BE2C (cell line): ENCODE measurements around the gene TMEM185B.

ENCODE experiments used
- DNase-seq: peaks from one replicate; pipeline ENCODE4 v3.0.0-alpha.2; 2020
- H3K27me3 ChIP-seq: fragments of 250-450 bp; sonication (Bioruptor Pico); 2 replicates; pipeline ENCODE4 v1.5.1; 2020; ENCODE audit warnings: mild to moderate bottlenecking
- H3K36me3 ChIP-seq: fragments of 250-450 bp; sonication (Bioruptor Pico); 2 replicates; pipeline ENCODE4 v1.5.1; 2020; ENCODE audit warnings: mild to moderate bottlenecking
- H3K4me1 ChIP-seq: fragments of 250-450 bp; sonication (Bioruptor Pico); 2 replicates; pipeline ENCODE4 v1.5.1; 2020
- H3K4me3 ChIP-seq: 2 replicates; pipeline ENCODE4 v1.5.1; 2011; ENCODE audit warnings: low read depth, low read length
- H3K9me3 ChIP-seq: fragments of 250-450 bp; sonication (Bioruptor Pico); 2 replicates; pipeline ENCODE4 v1.5.1; 2020
- TF ChIP-seq, protein P1 (sequence below): IDR thresholded peaks from 2 replicates; pipeline ENCODE4 v1.5.1; 2012; ENCODE audit warnings: mild to moderate bottlenecking, low read depth, low read length

The TMEM185B gene

DNA sequence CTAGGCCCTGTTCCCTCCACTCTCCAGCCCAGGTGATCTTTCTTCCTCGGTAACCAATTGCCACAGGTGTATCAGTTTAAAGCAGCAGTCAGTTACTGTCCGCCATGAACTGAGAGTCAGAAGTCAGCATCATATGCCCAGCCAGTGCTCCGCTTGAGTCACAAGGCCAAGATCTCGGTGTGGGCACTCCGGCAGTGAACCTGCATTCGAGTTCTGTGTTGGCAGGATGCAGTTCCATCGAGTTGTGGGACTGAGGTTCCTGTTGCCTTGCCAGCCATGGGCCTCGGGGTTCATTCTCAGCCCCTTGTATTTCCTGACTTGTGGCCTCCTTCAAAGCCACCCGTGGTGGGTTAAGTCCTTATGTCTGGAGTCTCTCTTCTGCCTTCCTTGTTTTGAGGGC, 3.1 kb upstream of the TMEM185B start:
- peaks cover 5% of the 10 kb centered on the region for H3K4me1 ChIP-seq
- peaks cover 4% of the 10 kb centered on the region for H3K36me3 ChIP-seq
- peaks cover 6% of the 10 kb centered on the region; the same call in 1 of the 2 replicates for H3K9me3 ChIP-seq
- no peak for DNase-seq
- H3K4me3 ChIP-seq, result no peak overlapping the region
- H3K27me3 ChIP-seq, result no peaks in the 10 kb centered on the region
- TF ChIP-seq, protein P1, sequence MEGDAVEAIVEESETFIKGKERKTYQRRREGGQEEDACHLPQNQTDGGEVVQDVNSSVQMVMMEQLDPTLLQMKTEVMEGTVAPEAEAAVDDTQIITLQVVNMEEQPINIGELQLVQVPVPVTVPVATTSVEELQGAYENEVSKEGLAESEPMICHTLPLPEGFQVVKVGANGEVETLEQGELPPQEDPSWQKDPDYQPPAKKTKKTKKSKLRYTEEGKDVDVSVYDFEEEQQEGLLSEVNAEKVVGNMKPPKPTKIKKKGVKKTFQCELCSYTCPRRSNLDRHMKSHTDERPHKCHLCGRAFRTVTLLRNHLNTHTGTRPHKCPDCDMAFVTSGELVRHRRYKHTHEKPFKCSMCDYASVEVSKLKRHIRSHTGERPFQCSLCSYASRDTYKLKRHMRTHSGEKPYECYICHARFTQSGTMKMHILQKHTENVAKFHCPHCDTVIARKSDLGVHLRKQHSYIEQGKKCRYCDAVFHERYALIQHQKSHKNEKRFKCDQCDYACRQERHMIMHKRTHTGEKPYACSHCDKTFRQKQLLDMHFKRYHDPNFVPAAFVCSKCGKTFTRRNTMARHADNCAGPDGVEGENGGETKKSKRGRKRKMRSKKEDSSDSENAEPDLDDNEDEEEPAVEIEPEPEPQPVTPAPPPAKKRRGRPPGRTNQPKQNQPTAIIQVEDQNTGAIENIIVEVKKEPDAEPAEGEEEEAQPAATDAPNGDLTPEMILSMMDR, result no peak

DNA sequence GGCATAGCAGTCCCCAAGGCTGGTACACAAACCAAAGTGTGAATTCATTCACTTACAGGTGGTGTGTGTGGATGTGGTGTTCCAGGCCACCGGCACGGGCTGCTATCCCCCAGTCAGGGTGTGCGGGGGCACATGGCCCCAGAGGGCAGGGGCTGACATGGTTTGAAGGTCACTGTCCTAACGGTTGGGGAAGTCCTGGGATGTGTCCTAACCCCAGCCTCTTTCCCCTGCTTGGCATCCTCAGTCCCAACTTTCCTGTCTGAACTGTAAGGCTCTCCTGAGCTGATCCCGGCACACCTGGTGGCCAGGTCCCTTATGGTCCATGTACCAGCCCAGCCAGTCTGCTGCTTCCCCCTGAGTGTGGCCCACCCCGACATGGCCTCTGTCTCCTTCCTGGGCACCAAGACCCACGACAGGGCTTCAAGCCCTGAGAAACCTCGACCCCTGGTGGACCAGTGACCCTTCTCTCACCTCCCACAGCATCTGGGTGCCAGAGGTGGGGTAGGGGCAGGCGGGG, 2.4 kb upstream of the TMEM185B start:
- no peak for DNase-seq
- H3K36me3 ChIP-seq, result peaks cover 4% of the 10 kb centered on the region
- H3K9me3 ChIP-seq, result peaks cover 6% of the 10 kb centered on the region; the same call in 1 of the 2 replicates
- H3K4me3 ChIP-seq, result no peak overlapping the region
- H3K4me1 ChIP-seq, result peaks cover 5% of the 10 kb centered on the region
- no peaks in the 10 kb centered on the region for H3K27me3 ChIP-seq
- TF ChIP-seq, protein P1, result no peak

DNA sequence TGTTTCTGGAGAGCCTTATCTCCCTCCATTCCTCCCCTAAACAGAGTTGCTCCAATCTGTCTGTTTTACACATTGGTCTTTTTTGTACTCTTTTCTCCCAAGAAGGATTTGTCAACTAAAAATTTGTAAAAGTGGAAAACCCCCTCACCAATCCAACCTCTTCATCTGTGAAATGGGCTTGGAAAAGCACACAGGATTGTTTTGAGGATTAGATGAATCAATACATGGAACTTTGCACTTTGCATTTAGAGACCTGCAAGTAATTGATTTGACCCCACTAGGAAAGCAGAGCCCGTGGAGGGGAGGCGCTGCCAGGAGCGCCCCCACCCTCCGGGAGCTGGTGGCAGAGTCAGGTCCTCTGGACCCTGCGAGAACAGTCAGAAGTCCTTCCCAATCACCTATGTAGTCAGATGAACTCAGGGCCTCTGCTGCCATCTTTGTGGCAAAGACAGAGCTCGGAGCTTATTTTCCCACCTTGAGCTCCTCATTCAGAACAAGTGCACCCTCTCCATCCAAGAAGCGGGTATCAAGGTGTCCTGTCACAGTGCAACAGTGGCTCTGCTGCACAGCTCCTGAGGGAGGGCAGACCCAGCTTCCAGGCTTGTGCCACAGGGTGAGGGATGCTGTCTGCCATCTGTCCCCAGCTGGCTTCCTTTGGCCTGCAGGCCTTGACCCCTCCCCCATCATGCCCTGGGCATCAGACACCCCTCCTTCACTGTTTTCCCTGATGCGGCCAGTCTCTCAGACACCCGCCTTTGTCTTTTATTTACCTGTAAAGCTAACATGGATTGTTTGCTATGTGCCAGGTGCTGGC, 1.7 kb upstream of the TMEM185B start:
- TF ChIP-seq, protein P1, result no peak
- no peak for DNase-seq
- Histone ChIP-seq H3K4me3 (no peak overlapping the region), H3K27me3 (no peaks in the 10 kb centered on the region), H3K4me1 (peaks cover 5% of the 10 kb centered on the region), H3K9me3 (peaks cover 6% of the 10 kb centered on the region; the same call in 1 of the 2 replicates), H3K36me3 (peaks cover 4% of the 10 kb centered on the region)

DNA sequence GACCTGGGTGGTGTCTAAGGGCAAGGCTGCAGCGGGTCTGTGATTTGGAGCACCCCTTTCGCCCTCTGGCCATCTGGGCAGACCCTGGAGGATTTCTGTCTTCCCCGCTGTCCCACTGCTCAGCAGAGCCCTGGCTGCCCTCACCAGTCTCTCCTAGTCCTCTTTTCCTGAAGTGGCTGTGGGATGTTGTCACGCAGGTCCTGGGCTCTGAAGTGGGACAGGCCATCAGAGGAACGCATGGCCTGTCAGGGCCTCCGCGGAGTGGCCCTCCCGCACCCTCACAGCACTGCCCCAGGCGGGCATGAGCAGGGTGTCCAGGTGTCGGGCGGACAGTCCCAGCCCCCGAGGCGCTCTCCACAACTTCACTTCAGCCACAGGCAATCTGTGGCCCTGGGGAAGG, 1.1 kb upstream of the TMEM185B start:
- H3K4me3 ChIP-seq, result no peak overlapping the region
- peaks cover 6% of the 10 kb centered on the region; the same call in 1 of the 2 replicates for H3K9me3 ChIP-seq
- DNase-seq, result no peak
- TF ChIP-seq, protein P1, result no peak
- H3K27me3 ChIP-seq, result no peaks in the 10 kb centered on the region
- H3K4me1 ChIP-seq, result peaks cover 5% of the 10 kb centered on the region
- peaks cover 4% of the 10 kb centered on the region for H3K36me3 ChIP-seq

DNA sequence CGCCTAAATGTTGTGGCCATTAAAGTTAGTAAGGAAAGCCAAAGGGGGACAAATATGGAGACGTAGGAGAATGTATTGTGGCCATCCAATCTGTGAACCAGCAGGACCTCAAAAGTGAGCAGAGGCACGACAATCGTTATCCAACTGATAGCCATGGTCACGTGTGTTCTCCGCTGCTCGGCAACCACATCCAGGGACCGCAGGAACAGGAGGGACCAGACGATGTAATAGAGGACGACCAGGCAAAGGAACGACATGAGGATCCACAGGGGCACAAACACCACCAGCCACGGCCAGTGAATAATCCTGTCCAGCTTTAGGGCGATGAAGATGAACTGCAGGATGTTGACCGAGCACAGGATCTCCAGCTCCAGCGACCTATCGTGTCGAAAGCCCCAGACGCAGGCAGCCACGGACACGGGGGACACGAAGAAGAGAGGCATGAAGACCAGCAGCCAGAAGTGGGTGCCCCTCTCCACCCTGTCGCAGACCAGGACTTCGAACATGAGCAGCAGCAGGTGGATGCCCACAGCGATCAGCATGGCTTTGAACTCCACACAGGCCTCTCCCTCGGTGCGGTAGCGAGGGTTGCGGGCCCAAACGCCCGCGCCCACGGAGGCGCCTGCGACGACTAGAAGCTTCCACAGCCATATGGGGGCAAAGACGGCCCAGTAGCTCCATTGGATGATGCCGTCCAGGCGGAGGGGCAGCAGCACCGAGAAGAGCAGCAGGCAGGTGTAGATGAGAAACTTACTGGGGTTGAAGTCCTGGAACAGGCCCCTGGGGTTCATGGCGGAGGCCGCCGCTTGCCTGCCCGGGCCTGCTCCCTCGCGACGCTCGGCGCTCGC, 790 bp downstream of the TMEM185B start:
- no peak overlapping the region for H3K4me3 ChIP-seq
- H3K9me3 ChIP-seq, result peaks cover 6% of the 10 kb centered on the region; the same call in 1 of the 2 replicates
- TF ChIP-seq, protein P1, result no peak
- no peak for DNase-seq
- peaks cover 4% of the 10 kb centered on the region for H3K36me3 ChIP-seq
- H3K27me3 ChIP-seq, result no peaks in the 10 kb centered on the region
- peaks cover 3% of the 10 kb centered on the region for H3K4me1 ChIP-seq
